A549 (cell line): ENCODE results near the gene PFDN5.

Experiments used
- BHLHE40 ChIP-seq: IDR thresholded peaks from 2 replicates; pipeline ENCODE4 v1.6.1; 2012; ENCODE audit warnings: low read depth, low read length, inconsistent platforms
- CBX8 ChIP-seq: fragments of 200-600 bp; sonication (generic); IDR thresholded peaks from 2 replicates; pipeline ENCODE4 v1.6.1; 2016
- CEBPB ChIP-seq, 2 experiments: fragments of >200 bp in 1 of 2; sonication (Bioruptor Twin) in 1 of 2; formaldehyde crosslinking in 1 of 2; IDR thresholded peaks; 2 replicates each; pipeline ENCODE4 v1.6.1; 2012 to 2016
- EP300 ChIP-seq, 2 experiments: fragments of >200 bp; sonication (Bioruptor Twin); formaldehyde crosslinking; IDR thresholded peaks; 2 replicates in 1 of 2; 3 replicates in 1 of 2; pipeline ENCODE4 v1.6.1; 2016 to 2017
- JUN ChIP-seq, 2 experiments: fragments of >200 bp; sonication (Bioruptor Twin); formaldehyde crosslinking; IDR thresholded peaks; 2 replicates in 1 of 2; 3 replicates in 1 of 2; pipeline ENCODE4 v1.6.1; 2016 to 2017
- KDM1A ChIP-seq: fragments of 200-600 bp; sonication (generic); IDR thresholded peaks from 2 replicates; pipeline ENCODE4 v1.6.1; 2016; ENCODE audit warnings: low read depth, mild to moderate bottlenecking
- POLR2A ChIP-seq: IDR thresholded peaks from 2 replicates; pipeline ENCODE4 v1.6.1; 2012; ENCODE audit warnings: mild to moderate bottlenecking, low read length
- RAD21 ChIP-seq, 2 experiments: fragments of >200 bp in 1 of 2; sonication (Bioruptor Twin) in 1 of 2; formaldehyde crosslinking in 1 of 2; IDR thresholded peaks in 1 of 2; conservative IDR thresholded peaks in 1 of 2; 2 replicates in 1 of 2; 3 replicates in 1 of 2; pipeline ENCODE4 v1.6.1; 2012 to 2018; ENCODE audit warnings: inconsistent platforms in 1 of 2
- RARB ChIP-seq: fragments of 250-450 bp; sonication (Bioruptor Pico); IDR thresholded peaks from 2 replicates; pipeline ENCODE4 v1.8.0; 2021; ENCODE audit warnings: mild to moderate bottlenecking, moderate library complexity
- SMC3 ChIP-seq: fragments of >200 bp; sonication (Bioruptor Twin); formaldehyde crosslinking; IDR thresholded peaks from 3 replicates; pipeline ENCODE4 v1.6.1; 2018; ENCODE audit warnings: inconsistent platforms
- ZFP36 ChIP-seq: fragments of 450-650 bp; IDR thresholded peaks from 2 replicates; pipeline ENCODE4 v1.6.1; 2014; ENCODE audit warnings: borderline replicate concordance; ENCODE audit not compliant: partially characterized antibody
- TF ChIP-seq, protein P1 (sequence below): fragments of >200 bp; sonication (Bioruptor Twin); formaldehyde crosslinking; IDR thresholded peaks from 3 replicates; pipeline ENCODE4 v1.5.1; 2016
- TF ChIP-seq, protein P2 (sequence below): fragments of 200-600 bp; sonication (generic); IDR thresholded peaks from 2 replicates; pipeline ENCODE4 v1.6.1; 2016; ENCODE audit warnings: antibody characterized with exemption, mild to moderate bottlenecking, moderate library complexity
- TF ChIP-seq, protein P3 (sequence below): fragments of 250-450 bp; sonication (Bioruptor Pico); IDR thresholded peaks from 2 replicates; pipeline ENCODE4 v1.5.0; 2021; ENCODE audit warnings: mild to moderate bottlenecking, moderate library complexity, borderline replicate concordance

DNA sequence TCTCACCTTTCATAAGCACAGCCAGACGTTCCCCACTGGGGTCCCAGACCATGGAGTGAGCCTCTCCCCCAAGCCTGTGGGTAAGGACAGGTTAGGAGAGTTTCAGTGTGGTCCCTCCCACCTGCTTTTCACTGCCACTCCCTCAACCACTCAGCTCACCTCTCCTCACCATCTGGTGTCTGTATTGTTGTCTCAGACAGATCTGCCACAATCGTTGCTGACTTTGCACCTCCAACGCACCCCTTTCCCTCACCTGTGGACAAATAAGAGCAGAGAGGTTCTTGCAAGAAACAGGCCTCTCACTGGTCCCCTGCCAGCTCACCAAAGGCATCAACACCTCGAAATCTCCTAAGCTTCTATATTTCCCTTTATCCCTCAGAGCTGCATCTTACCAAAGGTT, 12.9 kb downstream of the PFDN5 start:
- TF ChIP-seq, protein P1, sequence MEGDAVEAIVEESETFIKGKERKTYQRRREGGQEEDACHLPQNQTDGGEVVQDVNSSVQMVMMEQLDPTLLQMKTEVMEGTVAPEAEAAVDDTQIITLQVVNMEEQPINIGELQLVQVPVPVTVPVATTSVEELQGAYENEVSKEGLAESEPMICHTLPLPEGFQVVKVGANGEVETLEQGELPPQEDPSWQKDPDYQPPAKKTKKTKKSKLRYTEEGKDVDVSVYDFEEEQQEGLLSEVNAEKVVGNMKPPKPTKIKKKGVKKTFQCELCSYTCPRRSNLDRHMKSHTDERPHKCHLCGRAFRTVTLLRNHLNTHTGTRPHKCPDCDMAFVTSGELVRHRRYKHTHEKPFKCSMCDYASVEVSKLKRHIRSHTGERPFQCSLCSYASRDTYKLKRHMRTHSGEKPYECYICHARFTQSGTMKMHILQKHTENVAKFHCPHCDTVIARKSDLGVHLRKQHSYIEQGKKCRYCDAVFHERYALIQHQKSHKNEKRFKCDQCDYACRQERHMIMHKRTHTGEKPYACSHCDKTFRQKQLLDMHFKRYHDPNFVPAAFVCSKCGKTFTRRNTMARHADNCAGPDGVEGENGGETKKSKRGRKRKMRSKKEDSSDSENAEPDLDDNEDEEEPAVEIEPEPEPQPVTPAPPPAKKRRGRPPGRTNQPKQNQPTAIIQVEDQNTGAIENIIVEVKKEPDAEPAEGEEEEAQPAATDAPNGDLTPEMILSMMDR, result no peak
- TF ChIP-seq RARB (CRISPR knock-in tag), result no peak
- no peak for TF ChIP-seq POLR2A
- TF ChIP-seq BHLHE40, result no peak
- no peak for TF ChIP-seq SMC3
- no peak for TF ChIP-seq KDM1A
- no peak for TF ChIP-seq JUN (IDR thresholded peaks at IDR 0.05)
- TF ChIP-seq, protein P2, sequence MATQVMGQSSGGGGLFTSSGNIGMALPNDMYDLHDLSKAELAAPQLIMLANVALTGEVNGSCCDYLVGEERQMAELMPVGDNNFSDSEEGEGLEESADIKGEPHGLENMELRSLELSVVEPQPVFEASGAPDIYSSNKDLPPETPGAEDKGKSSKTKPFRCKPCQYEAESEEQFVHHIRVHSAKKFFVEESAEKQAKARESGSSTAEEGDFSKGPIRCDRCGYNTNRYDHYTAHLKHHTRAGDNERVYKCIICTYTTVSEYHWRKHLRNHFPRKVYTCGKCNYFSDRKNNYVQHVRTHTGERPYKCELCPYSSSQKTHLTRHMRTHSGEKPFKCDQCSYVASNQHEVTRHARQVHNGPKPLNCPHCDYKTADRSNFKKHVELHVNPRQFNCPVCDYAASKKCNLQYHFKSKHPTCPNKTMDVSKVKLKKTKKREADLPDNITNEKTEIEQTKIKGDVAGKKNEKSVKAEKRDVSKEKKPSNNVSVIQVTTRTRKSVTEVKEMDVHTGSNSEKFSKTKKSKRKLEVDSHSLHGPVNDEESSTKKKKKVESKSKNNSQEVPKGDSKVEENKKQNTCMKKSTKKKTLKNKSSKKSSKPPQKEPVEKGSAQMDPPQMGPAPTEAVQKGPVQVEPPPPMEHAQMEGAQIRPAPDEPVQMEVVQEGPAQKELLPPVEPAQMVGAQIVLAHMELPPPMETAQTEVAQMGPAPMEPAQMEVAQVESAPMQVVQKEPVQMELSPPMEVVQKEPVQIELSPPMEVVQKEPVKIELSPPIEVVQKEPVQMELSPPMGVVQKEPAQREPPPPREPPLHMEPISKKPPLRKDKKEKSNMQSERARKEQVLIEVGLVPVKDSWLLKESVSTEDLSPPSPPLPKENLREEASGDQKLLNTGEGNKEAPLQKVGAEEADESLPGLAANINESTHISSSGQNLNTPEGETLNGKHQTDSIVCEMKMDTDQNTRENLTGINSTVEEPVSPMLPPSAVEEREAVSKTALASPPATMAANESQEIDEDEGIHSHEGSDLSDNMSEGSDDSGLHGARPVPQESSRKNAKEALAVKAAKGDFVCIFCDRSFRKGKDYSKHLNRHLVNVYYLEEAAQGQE, result no peak
- TF ChIP-seq, protein P3, sequence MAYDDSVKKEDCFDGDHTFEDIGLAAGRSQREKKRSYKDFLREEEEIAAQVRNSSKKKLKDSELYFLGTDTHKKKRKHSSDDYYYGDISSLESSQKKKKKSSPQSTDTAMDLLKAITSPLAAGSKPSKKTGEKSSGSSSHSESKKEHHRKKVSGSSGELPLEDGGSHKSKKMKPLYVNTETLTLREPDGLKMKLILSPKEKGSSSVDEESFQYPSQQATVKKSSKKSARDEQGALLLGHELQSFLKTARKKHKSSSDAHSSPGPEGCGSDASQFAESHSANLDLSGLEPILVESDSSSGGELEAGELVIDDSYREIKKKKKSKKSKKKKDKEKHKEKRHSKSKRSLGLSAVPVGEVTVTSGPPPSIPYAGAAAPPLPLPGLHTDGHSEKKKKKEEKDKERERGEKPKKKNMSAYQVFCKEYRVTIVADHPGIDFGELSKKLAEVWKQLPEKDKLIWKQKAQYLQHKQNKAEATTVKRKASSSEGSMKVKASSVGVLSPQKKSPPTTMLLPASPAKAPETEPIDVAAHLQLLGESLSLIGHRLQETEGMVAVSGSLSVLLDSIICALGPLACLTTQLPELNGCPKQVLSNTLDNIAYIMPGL (CRISPR knock-in tag), result no peak
- no peak for TF ChIP-seq RAD21 (conservative IDR thresholded peaks at IDR 0.05 in 1 of 2, IDR thresholded peaks at IDR 0.05 in 1 of 2)
- TF ChIP-seq CEBPB (IDR thresholded peaks at IDR 0.05), result no peak
- TF ChIP-seq EP300 (IDR thresholded peaks at IDR 0.05), result no peak
- no peak for TF ChIP-seq CBX8
- TF ChIP-seq ZFP36, result no peak
